ENCODE results near the gene CELA3B.
"Not testable (repeated sequence)": the region's sequence is repeated elsewhere in the genome, so short reads cannot be mapped to it uniquely, and the experiment has no call there.

GRCh38 chr1:21942959-21943640, 33.7 kb upstream of the CELA3B start:
- not testable (repeated sequence) for TF ChIP-seq ZBTB21 (CRISPR knock-in tag; IDR thresholded peaks at IDR 0.05; ENCODE audit: borderline replicate concordance); ATF2 (CRISPR knock-in tag; IDR thresholded peaks at IDR 0.05; ENCODE audit: borderline replicate concordance, low read depth); E2F1 (CRISPR knock-in tag; IDR thresholded peaks at IDR 0.05); SOX15 (CRISPR knock-in tag; IDR thresholded peaks at IDR 0.05); ESRRA (CRISPR knock-in tag; IDR thresholded peaks at IDR 0.05; ENCODE audit: borderline replicate concordance); ZNF317 (CRISPR knock-in tag; IDR thresholded peaks at IDR 0.05; ENCODE audit: borderline replicate concordance, low read depth); CTCF (IDR thresholded peaks at IDR 0.05); E2F4 (CRISPR knock-in tag; IDR thresholded peaks at IDR 0.05; ENCODE audit: borderline replicate concordance, low read depth); NFYB (CRISPR knock-in tag; conservative IDR thresholded peaks at IDR 0.05; ENCODE audit: low read depth); GABPB1 (CRISPR knock-in tag; IDR thresholded peaks at IDR 0.05); ETV6 (CRISPR knock-in tag; IDR thresholded peaks at IDR 0.05); ATF3 (CRISPR knock-in tag; conservative IDR thresholded peaks at IDR 0.05); MAX (CRISPR knock-in tag; IDR thresholded peaks at IDR 0.05); TEAD4 (CRISPR knock-in tag; IDR thresholded peaks at IDR 0.05)

Measured in WTC11 (cell line).